ENCODE data around the gene PLCB1.

GRCh38 chr20:8498571-8498970 is 366.5 kb downstream of the PLCB1 start:
- TF ChIP-seq CTCF (conservative IDR thresholded peaks at IDR 0.05; ENCODE audit: low read depth, low read length) (no peak), EZH2 (IDR thresholded peaks at IDR 0.05; ENCODE audit: borderline replicate concordance, low read depth, low read length, poor library complexity, severe bottlenecking) (no peak)
